H1 (cell line): ENCODE data around the gene CPSF4. TPM values are rescaled to one million over a fixed set of nuclear protein-coding genes. Genes with fewer than 3 reads are reported as not detected.

Experiments used
- CTCF ChIA-PET: fragments of 300-600 bp; sonication (Branson Sonifier 250); formaldehyde crosslinking; loops from one replicate; lab custom pipeline; 2021; ENCODE audit not compliant: partially characterized antibody; lab: Charles Lee
- POLR2A ChIA-PET: fragments of 300-600 bp; sonication (Branson Sonifier 250); formaldehyde crosslinking; loops from one replicate; lab custom pipeline; 2021; ENCODE audit warnings: inconsistent platforms; ENCODE audit not compliant: partially characterized antibody; lab: Charles Lee
- DNase-seq, 2 experiments: peaks; one replicate each; pipeline versions ENCODE4 v3.0.0 to v3.0.0-alpha.2; 2010 to 2022; ENCODE audit warnings: low spot score in 2 of 2, low read depth in 1 of 2, mixed read lengths in 1 of 2
- FAIRE-seq: peaks from 2 replicates; lab custom pipeline; 2011; peaks lifted over from hg19 to GRCh38; lab: Jason Lieb, UNC
- H2AFZ ChIP-seq: 2 replicates; pipeline ENCODE4 v1.8.1; 2012; ENCODE audit warnings: low read length, inconsistent platforms
- H2AK5ac ChIP-seq: 2 replicates; pipeline ENCODE4 v1.6.1; 2013; ENCODE audit warnings: low read depth, low read length
- H2BK120ac ChIP-seq: replicated peaks from 2 replicates; pipeline ENCODE3; 2013; ENCODE audit warnings: low read depth, low read length, inconsistent platforms
- H2BK12ac ChIP-seq: 2 replicates; pipeline ENCODE4 v1.6.1; 2013; ENCODE audit warnings: low read depth, low read length
- H2BK15ac ChIP-seq: 2 replicates; pipeline ENCODE4 v1.6.1; 2013; ENCODE audit warnings: low read length
- H2BK20ac ChIP-seq: 2 replicates; pipeline ENCODE4 v1.6.1; 2013; ENCODE audit warnings: low read length
- H2BK5ac ChIP-seq: 2 replicates; pipeline ENCODE4 v1.6.1; 2013; ENCODE audit warnings: low read depth, low read length
- H3K14ac ChIP-seq: 2 replicates; pipeline ENCODE4 v1.6.1; 2013; ENCODE audit warnings: inconsistent platforms; ENCODE audit not compliant: insufficient read length
- H3K18ac ChIP-seq: 2 replicates; pipeline ENCODE4 v1.6.1; 2013; ENCODE audit warnings: low read length; ENCODE audit errors: extremely low read depth
- H3K23ac ChIP-seq: 2 replicates; pipeline ENCODE4 v1.6.1; 2013; ENCODE audit warnings: inconsistent platforms; ENCODE audit not compliant: insufficient read length
- H3K23me2 ChIP-seq: 2 replicates; pipeline ENCODE4 v1.6.1; 2013; ENCODE audit warnings: low read depth, low read length
- H3K27ac ChIP-seq: 2 replicates; pipeline ENCODE4 v1.6.1; 2011; ENCODE audit warnings: low read depth, low read length, inconsistent platforms
- H3K27me3 ChIP-seq, 4 experiments: replicated peaks in 1 of 4; 1 replicate in 1 of 4; 2 replicates in 3 of 4; pipeline versions ENCODE4 v1.6.1 to v1.8.1; 2011 to 2013; ENCODE audit warnings: low read length in 3 of 4, mild to moderate bottlenecking in 3 of 4, inconsistent platforms in 2 of 4, mixed read lengths in 2 of 4, moderate library complexity in 1 of 4; ENCODE audit not compliant: control insufficient read depth in 3 of 4, insufficient read depth in 3 of 4; ENCODE audit errors: extremely low read depth in 1 of 4
- H3K36me3 ChIP-seq, 4 experiments: 2 replicates each; pipeline versions ENCODE4 v1.6.1 to v1.8.1; 2011 to 2013; ENCODE audit warnings: mild to moderate bottlenecking in 4 of 4, low read length in 3 of 4, moderate library complexity in 2 of 4, control low read depth in 1 of 4, inconsistent platforms in 1 of 4; ENCODE audit not compliant: insufficient read depth in 4 of 4, control insufficient read depth in 2 of 4
- H3K4ac ChIP-seq: replicated peaks from 2 replicates; pipeline ENCODE3; 2013; ENCODE audit warnings: low read length, low read depth, mixed read lengths, inconsistent platforms; ENCODE audit not compliant: insufficient read length
- H3K4me1 ChIP-seq, 4 experiments: replicated peaks in 1 of 4; 1 replicate in 1 of 4; 2 replicates in 3 of 4; pipeline versions ENCODE4 v1.6.1 to v1.8.1; 2011 to 2013; ENCODE audit warnings: low read length in 3 of 4, inconsistent platforms in 2 of 4, mixed read lengths in 1 of 4; ENCODE audit not compliant: insufficient read depth in 4 of 4, control insufficient read depth in 3 of 4
- H3K4me2 ChIP-seq, 2 experiments: 2 replicates each; pipeline versions ENCODE4 v1.6.1 to v1.8.1; 2011 to 2013; ENCODE audit warnings: low read depth in 2 of 2, low read length in 2 of 2, control low read depth in 1 of 2, inconsistent platforms in 1 of 2, mild to moderate bottlenecking in 1 of 2; ENCODE audit not compliant: insufficient read depth in 1 of 2
- H3K4me3 ChIP-seq, 4 experiments: fragments of 200-600, 300-600 bp in 1 of 4; sonication (generic), shearing (Covaris generic), sonication (Bioruptor Twin) in 1 of 4; 2 replicates each; pipeline versions ENCODE4 v1.5.1 to v1.8.1; 2011 to 2016; ENCODE audit warnings: low read length in 4 of 4, low read depth in 3 of 4, control low read depth in 2 of 4, inconsistent platforms in 2 of 4, mild to moderate bottlenecking in 2 of 4, mixed read lengths in 1 of 4, moderate library complexity in 1 of 4; ENCODE audit not compliant: insufficient read depth in 2 of 4; ENCODE audit errors: extremely low read depth in 1 of 4
- H3K56ac ChIP-seq: replicated peaks from 2 replicates; pipeline ENCODE3; 2013; ENCODE audit warnings: low read depth, mild to moderate bottlenecking, mixed read lengths, low read length, inconsistent platforms; ENCODE audit not compliant: insufficient read length
- H3K79me1 ChIP-seq: 2 replicates; pipeline ENCODE4 v1.6.1; 2013; ENCODE audit warnings: low read depth, low read length, control low read depth
- H3K79me2 ChIP-seq, 2 experiments: 2 replicates each; pipeline versions ENCODE4 v1.6.1 to v1.8.1; 2012 to 2013; ENCODE audit warnings: low read length in 2 of 2, mild to moderate bottlenecking in 2 of 2, inconsistent platforms in 1 of 2; ENCODE audit not compliant: insufficient read depth in 2 of 2, control insufficient read depth in 1 of 2
- H3K9ac ChIP-seq, 4 experiments: replicated peaks in 1 of 4; 1 replicate in 1 of 4; 2 replicates in 3 of 4; pipeline versions ENCODE4 v1.6.1 to v1.8.1; 2011 to 2013; ENCODE audit warnings: low read depth in 3 of 4, low read length in 3 of 4, control low read depth in 2 of 4, mild to moderate bottlenecking in 2 of 4, moderate library complexity in 2 of 4, inconsistent platforms in 1 of 4; ENCODE audit errors: extremely low read depth in 1 of 4
- H3K9me3 ChIP-seq, 2 experiments: 2 replicates each; pipeline versions ENCODE4 v1.6.1 to v1.8.1; 2012 to 2013; ENCODE audit warnings: mild to moderate bottlenecking in 2 of 2, moderate library complexity in 2 of 2, control low read depth in 1 of 2, inconsistent platforms in 1 of 2, low read depth in 1 of 2, low read length in 1 of 2, mixed read lengths in 1 of 2; ENCODE audit not compliant: insufficient read depth in 2 of 2
- H4K20me1 ChIP-seq, 2 experiments: replicated peaks in 1 of 2; 2 replicates each; pipeline versions ENCODE3 to v1.8.1; 2011 to 2013; ENCODE audit warnings: inconsistent platforms in 2 of 2, low read length in 2 of 2, mild to moderate bottlenecking in 1 of 2; ENCODE audit not compliant: insufficient read depth in 2 of 2, control insufficient read depth in 1 of 2
- H4K5ac ChIP-seq: 2 replicates; pipeline ENCODE4 v1.6.1; 2013; ENCODE audit warnings: low read length, low read depth, mixed read lengths, inconsistent platforms; ENCODE audit not compliant: insufficient read length
- H4K8ac ChIP-seq: 2 replicates; pipeline ENCODE4 v1.8.0; 2013; ENCODE audit warnings: mild to moderate bottlenecking, moderate library complexity, low read length, inconsistent platforms; ENCODE audit not compliant: insufficient read depth; ENCODE audit errors: extremely low read depth
- H4K91ac ChIP-seq: replicated peaks from 2 replicates; pipeline ENCODE3; 2013; ENCODE audit warnings: low read length, mixed read lengths, inconsistent platforms; ENCODE audit not compliant: insufficient read length
- ASH2L ChIP-seq: fragments of 200-600, 300-600 bp; sonication (generic); IDR thresholded peaks from one replicate; pipeline ENCODE4 v1.7.1; 2017; ENCODE audit warnings: low read length
- ATF3 ChIP-seq: IDR thresholded peaks from 2 replicates; pipeline ENCODE4 v1.6.1; 2011; ENCODE audit warnings: low read depth, mild to moderate bottlenecking, low read length; ENCODE audit not compliant: insufficient read depth
- BACH1 ChIP-seq: IDR thresholded peaks from 2 replicates; pipeline ENCODE4 v1.6.1; 2012; ENCODE audit warnings: low read length, improper control_type of control experiment
- CREB1 ChIP-seq: IDR thresholded peaks from 2 replicates; pipeline ENCODE4 v1.6.1; 2012; ENCODE audit warnings: inconsistent platforms
- EGR1 ChIP-seq: IDR thresholded peaks from 2 replicates; pipeline ENCODE4 v1.6.1; 2011; ENCODE audit warnings: low read depth, low read length, borderline replicate concordance
- FOSL1 ChIP-seq: IDR thresholded peaks from 2 replicates; pipeline ENCODE4 v1.6.1; 2011; ENCODE audit warnings: mild to moderate bottlenecking, low read depth, low read length, moderate library complexity; ENCODE audit not compliant: insufficient read depth
- HDAC2 ChIP-seq, 2 experiments: fragments of 300-600 bp in 1 of 2; sonication (generic) in 1 of 2; IDR thresholded peaks; 2 replicates each; pipeline ENCODE4 v1.6.1; 2011 to 2012; ENCODE audit warnings: low read depth in 2 of 2, low read length in 2 of 2, mild to moderate bottlenecking in 2 of 2, moderate library complexity in 2 of 2, borderline replicate concordance in 1 of 2, inconsistent platforms in 1 of 2
- JUND ChIP-seq: IDR thresholded peaks from 2 replicates; pipeline ENCODE4 v1.6.1; 2011; ENCODE audit warnings: mild to moderate bottlenecking, improper control_type of control experiment, low read length
- RAD21 ChIP-seq, 2 experiments: IDR thresholded peaks in 1 of 2; conservative IDR thresholded peaks in 1 of 2; 2 replicates each; pipeline ENCODE4 v1.6.1; 2011; ENCODE audit warnings: low read depth in 2 of 2, low read length in 2 of 2, improper control_type of control experiment in 1 of 2, inconsistent platforms in 1 of 2, mild to moderate bottlenecking in 1 of 2, moderate library complexity in 1 of 2
- RXRA ChIP-seq: IDR thresholded peaks from 2 replicates; pipeline ENCODE4 v1.6.1; 2011; ENCODE audit warnings: low read depth, mild to moderate bottlenecking, low read length, moderate library complexity; ENCODE audit not compliant: insufficient read depth
- SP2 ChIP-seq: IDR thresholded peaks from 2 replicates; pipeline ENCODE4 v1.6.1; 2012; ENCODE audit warnings: mild to moderate bottlenecking, low read length, inconsistent platforms
- SUZ12 ChIP-seq: fragments of 200-600 bp; sonication (generic); IDR thresholded peaks from 2 replicates; pipeline ENCODE4 v1.6.1; 2012; ENCODE audit warnings: mild to moderate bottlenecking, inconsistent platforms, low read length, moderate library complexity, mixed read lengths
- WGBS, 2 experiments: shearing (Covaris generic) in 1 of 2; methylation state at CpG; one replicate each; pipeline versions ENCODE4 v1.1.6 to v1.1.7; 2013 to 2015; ENCODE audit warnings: low lambda C conversion rate in 2 of 2, mixed read lengths in 2 of 2, inconsistent platforms in 1 of 2, low coverage in 1 of 2, missing lambda C conversion rate in 1 of 2; ENCODE audit not compliant: insufficient replicate concordance in 2 of 2, insufficient coverage in 1 of 2, insufficient read length in 1 of 2; ENCODE audit errors: extremely low coverage in 1 of 2, missing lambda C conversion rate in 1 of 2; 5-methylcytosine and 5-hydroxymethylcytosine counted together
- polyA plus RNA-seq, 7 experiments: library from polyadenylated mRNA; depleted of rRNA in 3 of 7; stranded (reverse) in 5 of 7; unstranded in 2 of 7; fragments of >200 nt in 5 of 7; fragments of 200-250 nt in 2 of 7; gene quantifications; 1 replicate in 5 of 7; 2 replicates in 1 of 7; 4 replicates in 1 of 7; pipeline versions ENCODE4 v1.2.1 to v1.2.3, GENCODE V29; 2011 to 2013; ENCODE audit warnings: missing spikeins in 2 of 7, mixed read lengths in 2 of 7
- total RNA-seq: library from RNA; stranded (reverse); fragmentation: NEBNext Ultra II Directional; extraction: Animal tissue kit (Norgen Biotek cat#: 25700); gene quantifications from 2 replicates; pipeline ENCODE4 v1.2.1, GENCODE V29; 2021

Gene CPSF4
- total and polyA plus RNA-seq, 2 of the 8 experiments (the other 6 are each of a cell fraction or from before 2014, with no cell fraction given): 77.5 to 103 TPM

DNA sequence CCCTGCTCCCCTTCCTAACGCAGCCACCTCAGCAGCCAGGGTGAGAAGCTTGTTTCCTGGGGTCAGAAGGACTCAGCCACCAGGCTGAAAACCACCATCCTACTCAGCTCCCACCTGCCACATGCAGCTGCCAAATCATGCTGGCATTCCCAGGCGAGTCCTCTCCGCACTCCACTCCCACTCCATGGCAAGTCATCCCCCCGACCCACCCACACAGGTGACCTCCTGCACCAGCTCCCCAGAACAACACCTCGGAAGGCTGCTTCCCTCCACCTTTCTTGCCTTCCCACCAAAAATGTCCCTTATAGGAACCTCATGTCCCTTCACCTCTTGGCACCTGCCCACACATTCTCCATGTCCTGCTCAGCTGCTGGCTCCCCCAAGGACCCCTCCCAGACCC lies 35.0 kb upstream of the CPSF4 start:
- Histone ChIP-seq H4K8ac (no peak overlapping the region), H3K27me3 (no peaks in the 10 kb centered on the region), H2AK5ac (no peak overlapping the region), H2BK15ac (no peak overlapping the region), H3K23ac (no peak overlapping the region), H3K4me2 (no peak overlapping the region), H4K5ac (no peak overlapping the region), H3K4ac (no peak overlapping the region), H3K14ac (no peak overlapping the region), H3K9ac (no peak overlapping the region), H2BK12ac (no peak overlapping the region), H3K27ac (no peak overlapping the region), H2AFZ (no peak overlapping the region), H3K79me2 (peaks cover 24 to 51% of the 10 kb centered on the region in 2 experiments), H3K56ac (no peak overlapping the region), H2BK5ac (no peak overlapping the region), H3K4me1 (peaks cover 0 to 3% (median under 1%) of the 10 kb centered on the region in 4 experiments; a peak in 2 of 7 replicates), H3K4me3 (no peak overlapping the region), H2BK120ac (no peak overlapping the region), H3K23me2 (peaks cover 7% of the 10 kb centered on the region), H3K36me3 (peaks cover 23 to 56% (median 46%) of the 10 kb centered on the region in 4 experiments; a peak in 7 of 8 replicates), H2BK20ac (no peak overlapping the region), H4K91ac (no peak overlapping the region), H4K20me1 (peaks cover 21 to 39% of the 10 kb centered on the region in 2 experiments), H3K18ac (no peak overlapping the region), H3K79me1 (peaks cover 21% of the 10 kb centered on the region), H3K9me3 (no peaks in the 10 kb centered on the region)
- ChIA-PET CTCF (interaction anchor here (0.5 to 2.1 kb wide), 8 partner anchors 11 to 56 kb away, joined by 3 to 8 read pairs (median 3); no protein-coding TSS in a partner anchor), POLR2A (interaction anchor here (0.7 to 8.4 kb wide), 4 partner anchors 10 to 90 kb away, joined by 3 to 150 read pairs (median 4); partner anchors contain the start of gene ATP5MF)
- no peak for DNase-seq
- FAIRE-seq: no peak
- WGBS, 2 experiments: 100% methylated on average over 5 of the region's 5 CpGs; no CpG with 5 or more reads in 1 of the 2 experiments
- TF ChIP-seq CREB1 (no peak), FOSL1 (no peak), RXRA (no peak), SP2 (no peak), JUND (no peak), ASH2L (no peak), HDAC2 (IDR thresholded peaks at IDR 0.05; ENCODE audit: borderline replicate concordance in 1 of 2, low read depth in 2 of 2, low read length in 2 of 2) (no peak), RAD21 (IDR thresholded peaks at IDR 0.05 in 1 of 2, conservative IDR thresholded peaks at IDR 0.05 in 1 of 2; ENCODE audit: low read depth in 2 of 2, low read length in 2 of 2) (no peak), SUZ12 (no peak), ATF3 (no peak), EGR1 (no peak), BACH1 (no peak)
